A673 (cell line): Measurements from ENCODE around the gene FRK.
"Not testable (repeated sequence)": the region's sequence is repeated elsewhere in the genome, so short reads cannot be mapped to it uniquely, and the experiment has no call there.

Experiments
- EZH2 ChIP-seq: fragments of 200-600 bp; sonication (generic); IDR thresholded peaks from 2 replicates; pipeline ENCODE4 v1.6.1; 2017; ENCODE audit warnings: borderline replicate concordance, low read depth, mild to moderate bottlenecking, mixed read lengths, antibody characterized with exemption, low read length; ENCODE audit not compliant: poor library complexity, severe bottlenecking
- TF ChIP-seq, protein P1 (sequence below): fragments of 300-800, 200-600 bp; sonication (generic); conservative IDR thresholded peaks from 2 replicates; pipeline ENCODE4 v1.5.1; 2017; ENCODE audit warnings: low read depth, mild to moderate bottlenecking, antibody characterized with exemption, low read length, moderate library complexity, mixed read lengths

DNA sequence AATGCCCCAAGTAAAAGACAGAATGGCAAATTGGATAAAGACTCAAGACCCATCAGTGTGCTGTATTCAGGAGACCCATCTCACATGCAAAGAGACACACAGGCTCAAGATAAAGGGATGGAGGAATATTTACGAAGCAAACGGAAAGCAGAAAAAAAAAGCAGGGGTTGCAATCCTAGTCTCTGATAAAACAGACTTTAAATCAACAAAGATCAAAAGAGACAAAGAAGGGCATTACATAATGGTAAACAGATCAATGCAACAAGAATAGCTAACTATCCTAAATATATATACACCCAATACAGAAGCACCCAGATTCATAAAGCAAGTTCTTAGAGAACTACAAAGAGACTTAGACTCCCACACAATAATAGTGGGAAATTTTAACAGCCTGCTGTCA is 123.2 kb downstream of the FRK start:
- TF ChIP-seq, protein P1, sequence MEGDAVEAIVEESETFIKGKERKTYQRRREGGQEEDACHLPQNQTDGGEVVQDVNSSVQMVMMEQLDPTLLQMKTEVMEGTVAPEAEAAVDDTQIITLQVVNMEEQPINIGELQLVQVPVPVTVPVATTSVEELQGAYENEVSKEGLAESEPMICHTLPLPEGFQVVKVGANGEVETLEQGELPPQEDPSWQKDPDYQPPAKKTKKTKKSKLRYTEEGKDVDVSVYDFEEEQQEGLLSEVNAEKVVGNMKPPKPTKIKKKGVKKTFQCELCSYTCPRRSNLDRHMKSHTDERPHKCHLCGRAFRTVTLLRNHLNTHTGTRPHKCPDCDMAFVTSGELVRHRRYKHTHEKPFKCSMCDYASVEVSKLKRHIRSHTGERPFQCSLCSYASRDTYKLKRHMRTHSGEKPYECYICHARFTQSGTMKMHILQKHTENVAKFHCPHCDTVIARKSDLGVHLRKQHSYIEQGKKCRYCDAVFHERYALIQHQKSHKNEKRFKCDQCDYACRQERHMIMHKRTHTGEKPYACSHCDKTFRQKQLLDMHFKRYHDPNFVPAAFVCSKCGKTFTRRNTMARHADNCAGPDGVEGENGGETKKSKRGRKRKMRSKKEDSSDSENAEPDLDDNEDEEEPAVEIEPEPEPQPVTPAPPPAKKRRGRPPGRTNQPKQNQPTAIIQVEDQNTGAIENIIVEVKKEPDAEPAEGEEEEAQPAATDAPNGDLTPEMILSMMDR, result not testable (repeated sequence)
- TF ChIP-seq EZH2, result not testable (repeated sequence)
